Measurements from ENCODE around the gene TRMT61A. TPM values are rescaled to one million over a fixed set of nuclear protein-coding genes. Genes with fewer than 3 reads are reported as not detected.

Gene TRMT61A
- total and polyA plus RNA-seq, 2 of the 13 experiments (the other 11 are each of a cell fraction or from before 2014, with no cell fraction given), result 6.5 to 13.6 TPM

- TF ChIP-seq TOE1 (CRISPR knock-in tag; IDR thresholded peaks at IDR 0.05), result no peak
- TF ChIP-seq FOXA1 (IDR thresholded peaks at IDR 0.05), result no peak
- TF ChIP-seq FOXA1 (CRISPR knock-in tag; IDR thresholded peaks at IDR 0.05), result peak; percentile 94
- 0 out of 2 replicates have a peak, but pooled peaks have one; percentile 62 for TF ChIP-seq ZNF670 (CRISPR knock-in tag; IDR thresholded peaks at IDR 0.05; ENCODE audit: borderline replicate concordance)
Observed at GRCh38 chr14:103528587-103529382, at the start of gene TRMT61A (continued).

DNA sequence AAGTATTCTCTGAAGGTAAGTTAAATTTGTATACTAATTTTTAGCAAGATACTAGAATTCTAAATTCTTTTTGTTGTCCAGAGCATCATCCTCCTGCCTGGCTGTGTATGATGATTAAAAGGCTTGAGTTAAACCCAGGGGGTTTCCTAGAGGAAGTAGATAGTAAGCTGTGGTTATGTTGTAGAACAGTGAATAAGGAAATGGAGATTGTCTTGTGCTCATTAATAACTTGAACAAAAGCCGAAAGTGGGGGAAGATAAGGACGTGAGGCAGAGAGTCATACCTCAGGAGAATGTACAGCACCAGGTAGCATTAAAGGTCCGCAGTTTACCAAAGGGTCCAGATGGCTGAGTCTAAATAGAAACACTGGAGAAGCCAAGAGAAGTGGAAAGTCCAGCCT, 48.4 kb upstream of the TRMT61A start:
- BruUV-seq (replicated peaks), result TSS peak; percentile 41
- no peak for ATAC-seq
- POLR2A ChIA-PET, result no interaction called here

DNA sequence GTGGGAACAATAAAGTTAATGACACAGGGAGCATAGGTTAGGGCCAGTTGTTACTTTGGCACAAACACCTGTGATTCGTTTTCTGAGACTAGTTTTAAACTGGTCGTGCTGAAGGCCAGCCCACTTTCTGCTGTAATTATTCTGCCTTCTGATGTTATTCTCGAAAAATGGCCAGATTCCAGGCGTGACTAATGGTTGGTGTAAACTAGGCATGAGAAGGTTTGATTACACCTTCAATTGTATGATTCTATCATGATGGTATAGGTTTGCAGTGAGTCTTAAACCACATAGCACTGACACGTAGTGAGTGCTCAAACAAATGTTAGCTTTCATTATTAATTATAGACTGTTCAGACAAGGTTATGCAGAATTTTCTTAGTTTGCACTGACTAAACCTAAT, 45.4 kb upstream of the TRMT61A start:
- no peak overlapping the region for H3K27ac ChIP-seq (ENCODE audit: extremely low read length, insufficient read depth, low read length)
- in situ Hi-C loops (cut with HindIII; ENCODE audit: extremely low pct_ligation_motif_present, low pct_unique_long_range_greater_than_20kb), result no loop called here
- H3K36me3 ChIP-seq (replicated peaks in 1 of 2; ENCODE audit: control insufficient read depth in 1 of 2, insufficient read depth in 2 of 2, low read length in 2 of 2), result peaks cover 3 to 26% of the 10 kb centered on the region in 2 experiments
- ChIA-PET CTCF (ENCODE audit: low intra/inter-chr PET ratio, low total read pairs) (no interaction called here), POLR2A (no interaction called here)
- TSS peak; percentile 30 for BruUV-seq (replicated peaks)
- no peaks in the 10 kb centered on the region for H3K4me1 ChIP-seq (ENCODE audit: insufficient read depth, low read length)
- H3K9ac ChIP-seq (ENCODE audit: insufficient read depth, low read depth, low read length), result no peak overlapping the region
- TF ChIP-seq DZIP1 (CRISPR knock-in tag; IDR thresholded peaks at IDR 0.05), result no peak
- WGBS (ENCODE audit: low lambda C conversion rate), result 91% methylated on average over 5 of the region's 5 CpGs
- no peak for ATAC-seq
- no peaks in the 10 kb centered on the region for H4K20me1 ChIP-seq (ENCODE audit: insufficient read depth, low read length)
- intact Hi-C loops (cut with micrococcal nuclease; ENCODE audit: unreplicated experiment), result no loop called here
- FAIRE-seq, result no peak
- H3K9me3 ChIP-seq (ENCODE audit: low read length), result no peaks in the 10 kb centered on the region
- no peaks in the 10 kb centered on the region for H3K79me2 ChIP-seq (ENCODE audit: insufficient read depth, low read length)
- DNase-seq (ENCODE audit: low spot score), result no peak
- no peaks in the 10 kb centered on the region for H3K27me3 ChIP-seq (ENCODE audit: control insufficient read depth in 1 of 2, insufficient read depth in 2 of 2, low read length in 2 of 2)
- H2AFZ ChIP-seq (ENCODE audit: low read length), result no peak overlapping the region
- no peak overlapping the region for H3K4me3 ChIP-seq (replicated peaks in 1 of 3; ENCODE audit: insufficient read depth in 1 of 3, low read depth in 2 of 3, low read length in 3 of 3)
- H3K4me2 ChIP-seq (ENCODE audit: low read depth, low read length), result no peak overlapping the region

More for the DNA sequence above, 48.4 kb upstream of the TRMT61A start:
- no peak overlapping the region for H3K9ac ChIP-seq (ENCODE audit: insufficient read depth, low read depth, low read length)
- no peak overlapping the region for H3K4me3 ChIP-seq (replicated peaks in 1 of 3; ENCODE audit: insufficient read depth in 1 of 3, low read depth in 2 of 3, low read length in 3 of 3)
- in situ Hi-C loops (cut with HindIII; ENCODE audit: extremely low pct_ligation_motif_present, low pct_unique_long_range_greater_than_20kb), result no loop called here
- no peaks in the 10 kb centered on the region for H3K9me3 ChIP-seq (ENCODE audit: low read length)
- H3K79me2 ChIP-seq (ENCODE audit: insufficient read depth, low read length), result no peaks in the 10 kb centered on the region
- no peak for DNase-seq (ENCODE audit: low spot score)
- CTCF ChIA-PET (ENCODE audit: low intra/inter-chr PET ratio, low total read pairs), result no interaction called here
- no peak overlapping the region for H3K27ac ChIP-seq (ENCODE audit: extremely low read length, insufficient read depth, low read length)
- no peaks in the 10 kb centered on the region for H3K27me3 ChIP-seq (ENCODE audit: control insufficient read depth in 1 of 2, insufficient read depth in 2 of 2, low read length in 2 of 2)
- intact Hi-C loops (cut with micrococcal nuclease; ENCODE audit: unreplicated experiment), result no loop called here
- TF ChIP-seq AGO1 (IDR thresholded peaks at IDR 0.05; ENCODE audit: low read depth, low read length, poor library complexity, severe bottlenecking) (no peak), RBM22 (optimal IDR thresholded peaks at IDR 0.05; ENCODE audit: low read length) (peak; percentile 21)
- no peak overlapping the region for H3K4me2 ChIP-seq (ENCODE audit: low read depth, low read length)
- peaks cover 6 to 35% of the 10 kb centered on the region in 2 experiments for H3K36me3 ChIP-seq (replicated peaks in 1 of 2; ENCODE audit: control insufficient read depth in 1 of 2, insufficient read depth in 2 of 2, low read length in 2 of 2)
- 98% methylated on average over 3 of the region's 3 CpGs for WGBS (ENCODE audit: low lambda C conversion rate)
- no peaks in the 10 kb centered on the region for H4K20me1 ChIP-seq (ENCODE audit: insufficient read depth, low read length)
- no peak overlapping the region for H2AFZ ChIP-seq (ENCODE audit: low read length)
- FAIRE-seq, result no peak
- H3K4me1 ChIP-seq (ENCODE audit: insufficient read depth, low read length), result 0 out of 2 replicates have a peak, but pooled peaks cover 5% of the 10 kb centered on the region
